Mucosa of descending colon (tissue), 3 donors: ENCODE measurements around the gene MITD1. TPM values are rescaled to one million over a fixed set of nuclear protein-coding genes. Genes with fewer than 3 reads are reported as not detected.

Experiments used
- ATAC-seq: fragments of 200-7000 bp; cut with Tn5 transposase; one replicate; pipeline ENCODE4 v1.9.1; 2020; ENCODE audit warnings: mild to moderate bottlenecking, moderate library complexity
- DNase-seq, 3 donors: peaks; one replicate each; pipeline ENCODE4 v3.0.0-alpha.2; 2020
- H3K36me3 ChIP-seq: fragments of 200-600 bp; one replicate; pipeline ENCODE4 v1.8.0; 2021; ENCODE audit warnings: low read depth, mild to moderate bottlenecking
- H3K4me1 ChIP-seq: fragments of 200-600 bp; one replicate; pipeline ENCODE4 v1.8.0; 2021; ENCODE audit warnings: low read depth, mild to moderate bottlenecking
- H3K4me3 ChIP-seq: fragments of 200-600 bp; one replicate; pipeline ENCODE4 v1.8.0; 2021; ENCODE audit warnings: mild to moderate bottlenecking
- H3K9me3 ChIP-seq: fragments of 200-600 bp; one replicate; pipeline ENCODE4 v1.8.0; 2021; ENCODE audit warnings: mild to moderate bottlenecking
- CTCF ChIP-seq: fragments of 200-600 bp; IDR thresholded peaks from one replicate; pipeline ENCODE4 v1.8.0; 2022; ENCODE audit warnings: antibody characterized with exemption, mild to moderate bottlenecking
- intact Hi-C, 2 donors: fragments of 100-400 bp; cut with DNase I in 1 of 2; cut with micrococcal nuclease in 1 of 2; formaldehyde crosslinking; loops; one replicate each; pipeline versions ENCODE4 v1.11.0 to v1.11.1; 2022; cut with DNase I, micrococcal nuclease
- long read RNA-seq, 2 donors: library from polyadenylated mRNA; unstranded; transcript quantifications; one replicate each; pipeline ENCODE4 v2.0.0, GENCODE V29; 2019 to 2021
- total RNA-seq, 3 donors: library from RNA; stranded (reverse); fragmentation: NEBNext Ultra II Directional in 2 of 3; extraction: Animal tissue kit (Norgen Biotek cat#: 25700) in 2 of 3; gene quantifications; one replicate each; pipeline versions ENCODE4 v1.2.1 to v1.2.4, GENCODE V29; 2021 to 2023
- donor health status: DM: no; HTN: no; CAD: no; lungs with moderate emphysema.
- donor health status: DM: no; HTN: no; CAD: no.
- donor health status: DM: no; HTN: yes; CAD: no.

MITD1 gene
- total RNA-seq, result 10 to 100 TPM; 21.7 to 24.3 (median 22.0) TPM
- long read RNA-seq, donor 1, transcript MITD1-201 (7 exons, 939 nt), result major isoform, 10 of 18 reads
- long read RNA-seq, donor 1, partial matches to known transcripts, result 1 of 18 reads
- long read RNA-seq, donor 1, other reads (novel, unspliced or antisense), result 4 of 18 reads
- long read RNA-seq, donor 2, partial matches to known transcripts, result 2 of 11 reads
- long read RNA-seq, donor 2, other reads (novel, unspliced or antisense), result 5 of 11 reads

GRCh38 chr2:99180755-99181623 lies at the start of gene MITD1, which contains the start of gene MRPL30:
TSS of gene MITD1 (minus strand) at chr2:99181058. CDS start at chr2:99180981, 77 bp downstream.
TSS of gene MRPL30 (plus strand) at chr2:99181184. CDS start at chr2:99186204, 5,020 bp downstream.
- intact Hi-C loops, result no loop called here
- no peak for TF ChIP-seq CTCF
- peak within 1 kb of the TSS; percentile 56 for H3K4me3 ChIP-seq
- H3K36me3 ChIP-seq, result no peaks in the 10 kb centered on the region
- ATAC-seq, result peak; percentile 99
- DNase-seq, result peak; percentile 92 to 93 (median 93)
- H3K4me1 ChIP-seq, result peaks cover 24% of the 10 kb centered on the region
- no peaks in the 10 kb centered on the region for H3K9me3 ChIP-seq

- peak; percentile 99 for ATAC-seq
- Histone ChIP-seq H3K4me1 (peaks cover 2% of the 10 kb centered on the region), H3K36me3 (no peaks in the 10 kb centered on the region), H3K9me3 (no peaks in the 10 kb centered on the region), H3K4me3 (no peak overlapping the region)
- intact Hi-C loops, result no loop called here
- TF ChIP-seq CTCF, result no peak
- peak in 2 of 3 donors; percentile 30 to 43 for DNase-seq
These were observed 37.2 kb upstream of the MITD1 start for GRCh38 chr2:99217929-99218501.

- DNase-seq (no peak), ATAC-seq (no peak)
- intact Hi-C loops, result no loop called here
- Histone ChIP-seq H3K4me3 (no peak overlapping the region), H3K9me3 (no peaks in the 10 kb centered on the region), H3K4me1 (peaks cover 2% of the 10 kb centered on the region), H3K36me3 (no peaks in the 10 kb centered on the region)
- TF ChIP-seq CTCF, result no peak
These were observed 35.2 kb upstream of the MITD1 start for GRCh38 chr2:99216096-99216495.

GRCh38 chr2:99205491-99205890 lies 24.6 kb upstream of the MITD1 start:
- DNase-seq, result no peak
- no peak for ATAC-seq
- no peak for TF ChIP-seq CTCF
- H3K4me1 ChIP-seq, result no peaks in the 10 kb centered on the region
- H3K4me3 ChIP-seq, result no peak overlapping the region
- H3K9me3 ChIP-seq, result peaks cover 10% of the 10 kb centered on the region
- H3K36me3 ChIP-seq, result no peaks in the 10 kb centered on the region
- intact Hi-C loops, result no loop called here

- TF ChIP-seq CTCF, result no peak
- Histone ChIP-seq H3K9me3 (peaks cover 10% of the 10 kb centered on the region), H3K36me3 (no peaks in the 10 kb centered on the region), H3K4me1 (no peaks in the 10 kb centered on the region), H3K4me3 (no peak overlapping the region)
- ATAC-seq (no peak), DNase-seq (no peak)
- intact Hi-C loops, result no loop called here
These were observed 21.3 kb upstream of the MITD1 start for GRCh38 chr2:99201959-99202678.
